Chondrocyte (in vitro differentiated cells): ENCODE measurements around the gene SCGB1C1. TPM values are rescaled to one million over a fixed set of nuclear protein-coding genes. Genes with fewer than 3 reads are reported as not detected.

Experiments
- DNase-seq: peaks from one replicate; pipeline ENCODE4 v3.0.0; 2021; ENCODE audit warnings: mixed read lengths, low spot score
- H3K27ac Mint-ChIP-seq: one replicate; pipeline ENCODE4 v1.8.0; 2021; ENCODE audit warnings: mild to moderate bottlenecking, moderate library complexity, mixed read lengths; ENCODE audit not compliant: unreplicated experiment
- H3K27me3 Mint-ChIP-seq: 2 replicates; pipeline ENCODE4 v1.8.0; 2021; ENCODE audit warnings: low read depth, mixed read lengths
- H3K36me3 Mint-ChIP-seq: 2 replicates; pipeline ENCODE4 v1.8.0; 2021; ENCODE audit warnings: low read depth, mixed read lengths
- H3K4me1 Mint-ChIP-seq: 2 replicates; pipeline ENCODE4 v1.8.0; 2021; ENCODE audit warnings: low read depth, mild to moderate bottlenecking, mixed read lengths
- H3K4me3 Mint-ChIP-seq: one replicate; pipeline ENCODE4 v1.8.0; 2021; ENCODE audit warnings: mild to moderate bottlenecking, moderate library complexity, mixed read lengths; ENCODE audit not compliant: unreplicated experiment
- H3K9me3 Mint-ChIP-seq: 2 replicates; pipeline ENCODE4 v1.8.0; 2021; ENCODE audit warnings: low read depth, mixed read lengths
- CTCF ChIP-seq: fragments of 200-600 bp; sonication (generic); IDR thresholded peaks from 2 replicates; pipeline ENCODE4 v1.5.0; 2021; ENCODE audit warnings: antibody characterized with exemption, mild to moderate bottlenecking, moderate library complexity
- total RNA-seq: library from RNA; stranded (reverse); gene quantifications from 3 replicates; pipeline ENCODE4 v1.2.1, GENCODE V29; 2021

The SCGB1C1 gene
- total RNA-seq, 1 donor from 2014 or later: not detected

GRCh38 chr11:204587-205109, 11.8 kb downstream of the SCGB1C1 start:
- peak; percentile 47 for DNase-seq
- H3K27me3 Mint-ChIP-seq: no peaks in the 10 kb centered on the region
- no peak overlapping the region for H3K4me3 Mint-ChIP-seq
- no peaks in the 10 kb centered on the region for H3K9me3 Mint-ChIP-seq
- H3K36me3 Mint-ChIP-seq: peaks cover 13% of the 10 kb centered on the region
- TF ChIP-seq CTCF: no peak
- H3K27ac Mint-ChIP-seq: no peak overlapping the region
- peaks cover 34% of the 10 kb centered on the region for H3K4me1 Mint-ChIP-seq

- TF ChIP-seq CTCF: no peak
- no peak for DNase-seq
- Mint-ChIP-seq H3K27me3 (no peaks in the 10 kb centered on the region), H3K9me3 (no peaks in the 10 kb centered on the region), H3K4me1 (peaks cover 42% of the 10 kb centered on the region), H3K36me3 (peaks cover 15% of the 10 kb centered on the region), H3K27ac (no peak overlapping the region), H3K4me3 (peak overlapping the region; percentile 99)
Measured at GRCh38 chr11:205221-206001, 12.5 kb downstream of the SCGB1C1 start.

GRCh38 chr11:206002-206384, 13.1 kb downstream of the SCGB1C1 start:
- H3K36me3 Mint-ChIP-seq: peaks cover 13% of the 10 kb centered on the region
- no peak for TF ChIP-seq CTCF
- H3K27me3 Mint-ChIP-seq: no peaks in the 10 kb centered on the region
- H3K9me3 Mint-ChIP-seq: no peaks in the 10 kb centered on the region
- peak overlapping the region; percentile 99 for H3K4me3 Mint-ChIP-seq
- DNase-seq: peak; percentile 68
- H3K4me1 Mint-ChIP-seq: peaks cover 47% of the 10 kb centered on the region
- peak overlapping the region; percentile 98 for H3K27ac Mint-ChIP-seq

GRCh38 chr11:206526-207207, 13.8 kb downstream of the SCGB1C1 start:
- Mint-ChIP-seq H3K27ac (peak overlapping the region; percentile 100), H3K4me1 (peaks cover 53% of the 10 kb centered on the region), H3K36me3 (peaks cover 15% of the 10 kb centered on the region), H3K27me3 (no peaks in the 10 kb centered on the region), H3K4me3 (peak overlapping the region; percentile 99), H3K9me3 (no peaks in the 10 kb centered on the region)
- DNase-seq: peak; percentile 70
- TF ChIP-seq CTCF: no peak

GRCh38 chr11:207208-207862, 14.5 kb downstream of the SCGB1C1 start, which contains the start of the genes BET1L and RIC8A:
TSS of gene BET1L (minus strand) at chr11:207399. CDS start at chr11:207321, 78 bp downstream.
TSS of gene RIC8A (plus strand) at chr11:207708. CDS start at chr11:208855, 1,147 bp downstream.
- peaks cover 53% of the 10 kb centered on the region for H3K4me1 Mint-ChIP-seq
- TF ChIP-seq CTCF: no peak
- peak; percentile 98 for DNase-seq
- peak within 1 kb of the TSS; percentile 100 for H3K27ac Mint-ChIP-seq
- no peaks in the 10 kb centered on the region for H3K27me3 Mint-ChIP-seq
- peak within 1 kb of the TSS; percentile 99 for H3K4me3 Mint-ChIP-seq
- H3K9me3 Mint-ChIP-seq: no peaks in the 10 kb centered on the region
- peaks cover 13% of the 10 kb centered on the region for H3K36me3 Mint-ChIP-seq
